ENCODE data around the gene TBC1D21. TPM values are rescaled to one million over a fixed set of nuclear protein-coding genes. Genes with fewer than 3 reads are reported as not detected.

Gene TBC1D21
- total RNA-seq, 1 experiment from 2014 or later = not detected

GRCh38 chr15:73924171-73924921 lies 51.0 kb downstream of the TBC1D21 start:
- no peak overlapping the region for H3K23ac ChIP-seq (ENCODE audit: insufficient read length, low read depth, low read length)
- no CpG with 5 or more reads among the region's 12 CpGs for WGBS (ENCODE audit: extremely low coverage, insufficient read length, low lambda C conversion rate)
- H3K56ac ChIP-seq (ENCODE audit: insufficient read length, low read depth, low read length) = no peak overlapping the region

More at GRCh38 chr15:73924171-73924921, 51.0 kb downstream of the TBC1D21 start:
- Histone ChIP-seq H3K79me2 (ENCODE audit: insufficient read depth, low read length) (no peaks in the 10 kb centered on the region), H3K4ac (ENCODE audit: low read depth, low read length) (no peak overlapping the region), H3K4me2 (ENCODE audit: insufficient read depth, insufficient read length, low read length) (no peak overlapping the region), H3T11ph (ENCODE audit: low read length) (no peak overlapping the region), H3K23me2 (ENCODE audit: insufficient read length, low read depth, low read length, poor library complexity, severe bottlenecking) (peaks cover 17% of the 10 kb centered on the region), H2AFZ (ENCODE audit: low read length) (no peak overlapping the region), H3K9me3 (ENCODE audit: control insufficient read depth, low read depth, low read length) (no peaks in the 10 kb centered on the region), H3K9ac (ENCODE audit: extremely low read depth, insufficient read length, low read length) (no peak overlapping the region), H3K79me1 (ENCODE audit: insufficient read depth, low read depth, low read length, poor library complexity, severe bottlenecking) (no peaks in the 10 kb centered on the region), H3K27me3 (ENCODE audit: insufficient read depth, low read length) (no peaks in the 10 kb centered on the region), H3K18ac (ENCODE audit: insufficient read length, low read depth, low read length) (no peak overlapping the region), H2BK12ac (ENCODE audit: insufficient read length, low read depth, low read length) (no peak overlapping the region), H3K4me1 (ENCODE audit: insufficient read depth, low read length) (peaks cover 21% of the 10 kb centered on the region; the same call in 1 of the 2 replicates), H2BK120ac (ENCODE audit: low read depth, low read length, poor library complexity, severe bottlenecking) (no peak overlapping the region), H3K27ac (ENCODE audit: insufficient read length, low read depth, low read length) (no peak overlapping the region), H3K14ac (ENCODE audit: insufficient read depth, low read length) (peak overlapping the region; percentile 40; the same call in 1 of the 2 replicates), H2AK5ac (ENCODE audit: insufficient read length, low read length) (no peak overlapping the region), H2BK5ac (ENCODE audit: insufficient read length, low read length) (no peak overlapping the region), H4K5ac (ENCODE audit: insufficient read length, low read depth, low read length) (no peak overlapping the region), H4K20me1 (ENCODE audit: control insufficient read depth, insufficient read depth, insufficient read length) (no peaks in the 10 kb centered on the region), H2BK15ac (ENCODE audit: low read depth, low read length) (no peak overlapping the region), H2BK20ac (ENCODE audit: low read depth, low read length, poor library complexity, severe bottlenecking) (no peak overlapping the region), H4K8ac (replicated peaks; ENCODE audit: insufficient read length, low read depth, low read length) (no peak overlapping the region), H4K91ac (ENCODE audit: insufficient read length, low read depth, low read length) (no peak overlapping the region)
- Mint-ChIP-seq H3K36me3 (ENCODE audit: insufficient read depth in 1 of 3, low read depth in 3 of 3) (no peaks in the 10 kb centered on the region; a peak in 1 of 7 replicates), H3K9me3 (no peaks in the 10 kb centered on the region), H3K27ac (peak overlapping the region in 1 of 3 experiments; percentile 47; a peak in 2 of 7 replicates), H3K27me3 (ENCODE audit: low read depth) (peaks cover 16% of the 10 kb centered on the region), H3K4me3 (no peak overlapping the region; a peak in 1 of 5 replicates), H3K4me1 (peaks cover 56 to 63% of the 10 kb centered on the region in 2 experiments)
- no peak for TF ChIP-seq CTCF (conservative IDR thresholded peaks at IDR 0.05)
- no peak for DNase-seq

Data from H9 (cell line).